Stimulated activated CD8-positive, alpha-beta memory T cell treated with anti-CD3 and anti-CD28 coated beads, Interleukin-12 subunit alpha, Interleukin-12 subunit beta, amount 100 ng/mL, for 1 hour (primary cell): ENCODE measurements around the gene SMC3.

ENCODE experiments used
- DNase-seq: peaks from one replicate; pipeline ENCODE4 v3.0.0-alpha.2; 2020; ENCODE audit warnings: low read depth

SMC3 gene

GRCh38 chr10:110544958-110545537, 22.4 kb upstream of the SMC3 start:
- DNase-seq = no peak

- no peak for DNase-seq
Observed at GRCh38 chr10:110546077-110546476, 21.4 kb upstream of the SMC3 start.

- DNase-seq = no peak
Observed at GRCh38 chr10:110546499-110547110, 20.9 kb upstream of the SMC3 start.

GRCh38 chr10:110547139-110547761, 20.2 kb upstream of the SMC3 start:
- DNase-seq = no peak

- DNase-seq = no peak
Observed at GRCh38 chr10:110548002-110548401, 19.5 kb upstream of the SMC3 start.

- DNase-seq = no peak
Observed at GRCh38 chr10:110549211-110549610, 18.3 kb upstream of the SMC3 start.

- DNase-seq = no peak
Observed at GRCh38 chr10:110553905-110554304, 13.6 kb upstream of the SMC3 start.

- DNase-seq = no peak
Observed at GRCh38 chr10:110556296-110556695, 11.2 kb upstream of the SMC3 start.

GRCh38 chr10:110556969-110557601, 10.4 kb upstream of the SMC3 start:
- DNase-seq = peak; percentile 61

- DNase-seq = no peak
Observed at GRCh38 chr10:110558041-110558440, 9.5 kb upstream of the SMC3 start.

GRCh38 chr10:110560012-110560411, 7.5 kb upstream of the SMC3 start:
- DNase-seq = no peak

- no peak for DNase-seq
Observed at GRCh38 chr10:110561292-110561691, 6.2 kb upstream of the SMC3 start.

GRCh38 chr10:110562348-110562747, 5.1 kb upstream of the SMC3 start:
- DNase-seq = no peak

GRCh38 chr10:110563132-110563531, 4.4 kb upstream of the SMC3 start:
- no peak for DNase-seq

- DNase-seq = no peak
Observed at GRCh38 chr10:110566472-110567200, 859 bp upstream of the SMC3 start.

GRCh38 chr10:110568055-110568735, 700 bp downstream of the SMC3 start:
- DNase-seq = peak; percentile 19

- DNase-seq = no peak
Observed at GRCh38 chr10:110569122-110569521, 1.6 kb downstream of the SMC3 start.

GRCh38 chr10:110569736-110570135, 2.2 kb downstream of the SMC3 start:
- DNase-seq = no peak

- no peak for DNase-seq
Observed at GRCh38 chr10:110571093-110571743, 3.7 kb downstream of the SMC3 start.

GRCh38 chr10:110572862-110573261, 5.4 kb downstream of the SMC3 start:
- DNase-seq = no peak

- DNase-seq = no peak
Observed at GRCh38 chr10:110574420-110574819, 6.9 kb downstream of the SMC3 start.
